ENCODE measurements around the gene IKBKE. TPM values are rescaled to one million over a fixed set of nuclear protein-coding genes. Genes with fewer than 3 reads are reported as not detected.
A peak's percentile ranks its signal among the peaks of the same experiment; 100 is the strongest.
"Not testable (repeated sequence)": the region's sequence is repeated elsewhere in the genome, so short reads cannot be mapped to it uniquely, and the experiment has no call there.

Gene IKBKE
- total RNA-seq, 1 donor from 2014 or later = 8.5 TPM

DNA sequence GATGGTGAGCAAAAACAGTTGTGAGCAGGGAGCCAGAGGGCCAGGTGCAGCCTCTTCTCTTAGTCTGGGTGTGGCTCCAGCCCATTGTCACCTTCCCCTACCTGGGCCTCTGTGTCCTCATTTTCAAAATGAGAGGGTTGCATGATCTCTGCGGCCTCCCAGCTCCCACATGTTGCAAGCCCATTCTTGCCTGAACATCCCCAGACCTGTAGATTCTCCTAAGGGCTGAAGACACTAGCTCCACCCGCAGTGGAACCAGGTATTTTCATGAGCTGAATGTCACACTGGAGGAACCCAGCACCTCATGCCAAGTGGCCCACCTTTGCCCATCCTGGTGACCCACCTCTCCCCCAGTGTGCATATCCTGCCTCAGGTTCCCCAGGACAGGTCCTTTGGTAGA, 12.3 kb downstream of the IKBKE start:
- ATAC-seq (no peak), DNase-seq (no peak)
- Histone ChIP-seq H3K4me1 (peaks cover 9% of the 10 kb centered on the region), H3K4me3 (no peak overlapping the region), H3K27me3 (no peaks in the 10 kb centered on the region), H3K9me3 (no peaks in the 10 kb centered on the region), H3K27ac (no peak overlapping the region), H3K36me3 (peaks cover 7% of the 10 kb centered on the region)
- intact Hi-C loops (cut with DNase I) = no loop called here
- TF ChIP-seq, protein P1, sequence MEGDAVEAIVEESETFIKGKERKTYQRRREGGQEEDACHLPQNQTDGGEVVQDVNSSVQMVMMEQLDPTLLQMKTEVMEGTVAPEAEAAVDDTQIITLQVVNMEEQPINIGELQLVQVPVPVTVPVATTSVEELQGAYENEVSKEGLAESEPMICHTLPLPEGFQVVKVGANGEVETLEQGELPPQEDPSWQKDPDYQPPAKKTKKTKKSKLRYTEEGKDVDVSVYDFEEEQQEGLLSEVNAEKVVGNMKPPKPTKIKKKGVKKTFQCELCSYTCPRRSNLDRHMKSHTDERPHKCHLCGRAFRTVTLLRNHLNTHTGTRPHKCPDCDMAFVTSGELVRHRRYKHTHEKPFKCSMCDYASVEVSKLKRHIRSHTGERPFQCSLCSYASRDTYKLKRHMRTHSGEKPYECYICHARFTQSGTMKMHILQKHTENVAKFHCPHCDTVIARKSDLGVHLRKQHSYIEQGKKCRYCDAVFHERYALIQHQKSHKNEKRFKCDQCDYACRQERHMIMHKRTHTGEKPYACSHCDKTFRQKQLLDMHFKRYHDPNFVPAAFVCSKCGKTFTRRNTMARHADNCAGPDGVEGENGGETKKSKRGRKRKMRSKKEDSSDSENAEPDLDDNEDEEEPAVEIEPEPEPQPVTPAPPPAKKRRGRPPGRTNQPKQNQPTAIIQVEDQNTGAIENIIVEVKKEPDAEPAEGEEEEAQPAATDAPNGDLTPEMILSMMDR (IDR thresholded peaks at IDR 0.05) = no peak

- H3K27ac ChIP-seq; DNase-seq; H3K4me3 ChIP-seq; H3K27me3 ChIP-seq; ATAC-seq; H3K9me3 ChIP-seq; intact Hi-C loops (cut with DNase I); H3K36me3 ChIP-seq: not testable (repeated sequence)
- peaks cover 10% of the 10 kb centered on the region for H3K4me1 ChIP-seq
Observed at GRCh38 chr1:206483864-206484263, 13.6 kb downstream of the IKBKE start.

DNA sequence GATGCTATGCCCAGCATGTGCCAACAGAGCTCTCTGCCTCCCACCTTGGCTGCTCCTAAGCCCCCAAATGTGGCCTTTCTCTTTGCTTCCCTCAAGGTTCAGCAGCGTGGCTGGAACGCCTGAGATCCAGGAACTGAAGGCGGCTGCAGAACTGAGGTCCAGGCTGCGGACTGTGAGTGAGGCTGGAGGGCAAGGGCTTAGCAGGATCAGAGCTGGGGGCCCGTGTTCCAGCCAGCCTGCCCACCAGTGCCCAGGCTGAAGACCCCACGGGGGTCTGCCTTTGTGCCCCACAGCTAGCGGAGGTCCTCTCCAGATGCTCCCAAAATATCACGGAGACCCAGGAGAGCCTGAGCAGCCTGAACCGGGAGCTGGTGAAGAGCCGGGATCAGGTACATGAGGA, 14.6 kb downstream of the IKBKE start:
- TF ChIP-seq, protein P1 (IDR thresholded peaks at IDR 0.05) = no peak
- DNase-seq (no peak), ATAC-seq (no peak)
- H3K27ac ChIP-seq = no peak overlapping the region
- no peak overlapping the region for H3K4me3 ChIP-seq
- H3K9me3 ChIP-seq = no peaks in the 10 kb centered on the region
- intact Hi-C loops (cut with DNase I) = no loop called here
- no peaks in the 10 kb centered on the region for H3K27me3 ChIP-seq
- peaks cover 10% of the 10 kb centered on the region for H3K4me1 ChIP-seq
- no peaks in the 10 kb centered on the region for H3K36me3 ChIP-seq

- ATAC-seq = peak; percentile 46
Observed at GRCh38 chr1:206486995-206487788, 16.9 kb downstream of the IKBKE start.

GRCh38 chr1:206487970-206488369, 17.7 kb downstream of the IKBKE start:
- no peak overlapping the region for H3K27ac ChIP-seq
- intact Hi-C loops (cut with DNase I) = no loop called here
- DNase-seq = no peak
- H3K36me3 ChIP-seq = peaks cover 17% of the 10 kb centered on the region
- no peaks in the 10 kb centered on the region for H3K9me3 ChIP-seq
- no peak overlapping the region for H3K4me3 ChIP-seq
- no peak for ATAC-seq
- H3K4me1 ChIP-seq = peaks cover 10% of the 10 kb centered on the region
- no peaks in the 10 kb centered on the region for H3K27me3 ChIP-seq
- TF ChIP-seq, protein P1 (IDR thresholded peaks at IDR 0.05) = no peak

More at GRCh38 chr1:206486995-206487788, 16.9 kb downstream of the IKBKE start:
- Histone ChIP-seq H3K27me3 (no peaks in the 10 kb centered on the region), H3K4me3 (no peak overlapping the region), H3K9me3 (no peaks in the 10 kb centered on the region), H3K27ac (peak overlapping the region; percentile 18), H3K4me1 (peaks cover 10% of the 10 kb centered on the region), H3K36me3 (peaks cover 9% of the 10 kb centered on the region)
- TF ChIP-seq, protein P1 (IDR thresholded peaks at IDR 0.05) = no peak
- intact Hi-C loops (cut with DNase I) = no loop called here
- no peak for DNase-seq

- peaks cover 21% of the 10 kb centered on the region for H3K36me3 ChIP-seq
- ATAC-seq (no peak), DNase-seq (no peak)
- TF ChIP-seq, protein P1 (IDR thresholded peaks at IDR 0.05) = no peak
- no peaks in the 10 kb centered on the region for H3K27me3 ChIP-seq
- no peaks in the 10 kb centered on the region for H3K9me3 ChIP-seq
- intact Hi-C loops (cut with DNase I) = no loop called here
- peaks cover 10% of the 10 kb centered on the region for H3K4me1 ChIP-seq
- H3K4me3 ChIP-seq = no peak overlapping the region
- H3K27ac ChIP-seq = no peak overlapping the region
Observed at GRCh38 chr1:206488466-206488865, 18.2 kb downstream of the IKBKE start.

Measured in upper lobe of right lung (tissue), 1 donor.